Activated CD8-positive, alpha-beta memory T cell treated with anti-CD3 and anti-CD28 coated beads, Interleukin-2, amount 10 ng/mL, durations not matched to agents 7 days and 5 days (primary cell): ENCODE measurements around the gene ALDH2. TPM values are rescaled to one million over a fixed set of nuclear protein-coding genes. Genes with fewer than 3 reads are reported as not detected.
A peak's percentile ranks its signal among the peaks of the same experiment; 100 is the strongest.
"Not testable (repeated sequence)": the region's sequence is repeated elsewhere in the genome, so short reads cannot be mapped to it uniquely, and the experiment has no call there.

ENCODE experiments used
- ATAC-seq: fragments of 150-1000 bp; cut with Tn5 transposase; one replicate; pipeline ENCODE4 v1.10.0; 2021; ENCODE audit warnings: moderate library complexity
- CTCF ChIA-PET: fragments of 350-600 bp; sonication (Branson Sonifier 250); formaldehyde crosslinking; loops from one replicate; lab custom pipeline; 2021; ENCODE audit warnings: antibody characterized with exemption; lab: Charles Lee
- DNase-seq: peaks from one replicate; pipeline ENCODE4 v3.0.0-alpha.2; 2020
- H3K27ac Mint-ChIP-seq: one replicate; pipeline ENCODE4 v1.8.0; 2021; ENCODE audit warnings: mild to moderate bottlenecking, mixed read lengths
- H3K27me3 Mint-ChIP-seq: one replicate; pipeline ENCODE4 v1.8.0; 2021; ENCODE audit warnings: mixed read lengths
- H3K36me3 Mint-ChIP-seq: one replicate; pipeline ENCODE4 v1.8.0; 2021; ENCODE audit warnings: mild to moderate bottlenecking, mixed read lengths
- H3K4me1 Mint-ChIP-seq: one replicate; pipeline ENCODE4 v1.8.0; 2021; ENCODE audit warnings: mixed read lengths
- H3K4me3 Mint-ChIP-seq: one replicate; pipeline ENCODE4 v1.8.0; 2021; ENCODE audit warnings: mild to moderate bottlenecking, moderate library complexity, mixed read lengths
- H3K9me3 Mint-ChIP-seq: one replicate; pipeline ENCODE4 v1.8.0; 2022; ENCODE audit warnings: low read depth, mixed read lengths
- total RNA-seq, 2 experiments: library from RNA; stranded (reverse); gene quantifications; one replicate each; pipeline ENCODE4 v1.2.3, GENCODE V29; 2021

Gene ALDH2
- total RNA-seq, 2 experiments from 2014 or later: 0.68 to 0.73 TPM

DNA sequence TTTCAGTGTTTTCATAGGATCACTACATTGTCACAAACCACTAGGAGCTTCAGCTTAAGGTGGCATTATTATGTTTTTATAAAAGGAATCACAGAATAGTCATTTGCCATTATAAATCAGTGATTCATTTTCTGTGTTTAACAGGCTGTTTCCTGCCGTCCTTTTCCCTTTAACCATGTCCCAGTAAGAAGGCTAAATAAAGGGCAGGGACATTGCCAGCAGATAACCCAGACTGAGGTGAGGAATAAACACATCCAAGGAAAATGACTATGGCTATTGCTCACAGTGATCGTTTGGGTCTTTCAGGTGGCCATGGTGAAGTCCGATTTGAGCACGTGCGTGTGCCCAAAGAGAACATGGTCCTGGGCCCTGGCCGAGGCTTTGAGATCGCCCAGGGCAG, 17.9 kb upstream of the ALDH2 start:
- H3K4me1 Mint-ChIP-seq: no peaks in the 10 kb centered on the region
- H3K9me3 Mint-ChIP-seq: no peaks in the 10 kb centered on the region
- DNase-seq (no peak), ATAC-seq (no peak)
- no peak overlapping the region for H3K27ac Mint-ChIP-seq
- H3K4me3 Mint-ChIP-seq: no peak overlapping the region
- peaks cover 1% of the 10 kb centered on the region for H3K36me3 Mint-ChIP-seq
- CTCF ChIA-PET: no interaction called here
- no peaks in the 10 kb centered on the region for H3K27me3 Mint-ChIP-seq

DNA sequence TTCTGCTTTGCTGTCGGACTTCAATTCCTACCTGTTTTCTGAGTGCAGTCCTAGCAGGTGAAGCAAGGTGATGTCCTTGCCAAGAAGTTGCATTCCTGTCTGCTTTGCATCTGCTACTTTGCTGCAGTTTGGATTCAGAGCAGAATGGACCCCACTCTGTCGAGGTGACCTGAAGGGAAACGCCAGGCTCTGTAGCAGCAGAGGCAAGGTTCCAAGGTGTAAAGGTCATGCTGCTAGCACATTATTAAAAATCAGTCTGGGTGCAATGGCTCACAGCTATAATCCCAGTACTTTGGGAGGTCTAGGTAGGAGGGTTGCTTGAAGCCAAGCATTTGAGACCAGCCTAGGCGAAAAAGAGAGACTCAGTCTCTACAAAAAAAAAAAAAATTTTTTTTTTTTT, 17.3 kb upstream of the ALDH2 start:
- DNase-seq (no peak), ATAC-seq (no peak)
- CTCF ChIA-PET: no interaction called here
- peaks cover 1% of the 10 kb centered on the region for H3K36me3 Mint-ChIP-seq
- H3K27ac Mint-ChIP-seq: no peak overlapping the region
- H3K4me1 Mint-ChIP-seq: no peaks in the 10 kb centered on the region
- no peaks in the 10 kb centered on the region for H3K27me3 Mint-ChIP-seq
- H3K9me3 Mint-ChIP-seq: no peaks in the 10 kb centered on the region
- H3K4me3 Mint-ChIP-seq: no peak overlapping the region

- DNase-seq (no peak), ATAC-seq (no peak)
- no peaks in the 10 kb centered on the region for H3K27me3 Mint-ChIP-seq
- H3K36me3 Mint-ChIP-seq: no peaks in the 10 kb centered on the region
- H3K4me3 Mint-ChIP-seq: no peak overlapping the region
- H3K4me1 Mint-ChIP-seq: peaks cover 16% of the 10 kb centered on the region
- H3K27ac Mint-ChIP-seq: peak overlapping the region; percentile 7
- CTCF ChIA-PET: interaction anchor here (1.1 to 2.7 kb wide), 5 partner anchors 12 to 313 kb away, joined by 3 to 24 read pairs (median 6); no protein-coding TSS in a partner anchor
- H3K9me3 Mint-ChIP-seq: no peaks in the 10 kb centered on the region
Measured at GRCh38 chr12:111753144-111753881, 13.4 kb upstream of the ALDH2 start.

DNA sequence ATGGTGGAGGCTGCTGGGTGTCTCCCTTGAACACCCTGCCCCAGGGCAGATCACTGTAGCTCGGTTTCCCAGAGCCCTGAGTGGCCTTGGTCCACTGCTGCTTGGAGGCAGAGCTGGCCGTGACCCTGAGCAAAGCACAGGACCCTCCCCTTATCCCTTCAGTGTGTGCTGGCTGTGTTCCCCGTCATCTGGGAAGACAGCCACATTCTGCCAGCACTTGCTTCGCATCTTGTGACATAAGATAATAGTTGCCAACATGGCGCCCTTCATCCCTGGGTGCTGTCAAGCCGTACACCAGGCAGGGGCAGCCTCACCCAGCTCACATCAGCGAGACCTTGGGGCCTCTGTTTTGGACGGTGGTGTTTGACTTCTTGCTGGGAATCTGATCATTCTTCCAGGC, 12.1 kb upstream of the ALDH2 start:
- CTCF ChIA-PET: interaction anchor here (0.8 to 2.7 kb wide), 3 partner anchors 13 to 58 kb away, joined by 4 to 24 read pairs (median 6); no protein-coding TSS in a partner anchor
- no peaks in the 10 kb centered on the region for H3K9me3 Mint-ChIP-seq
- H3K4me3 Mint-ChIP-seq: no peak overlapping the region
- H3K36me3 Mint-ChIP-seq: no peaks in the 10 kb centered on the region
- H3K27ac Mint-ChIP-seq: no peak overlapping the region
- ATAC-seq (no peak), DNase-seq (no peak)
- H3K27me3 Mint-ChIP-seq: no peaks in the 10 kb centered on the region
- peaks cover 29% of the 10 kb centered on the region for H3K4me1 Mint-ChIP-seq

DNA sequence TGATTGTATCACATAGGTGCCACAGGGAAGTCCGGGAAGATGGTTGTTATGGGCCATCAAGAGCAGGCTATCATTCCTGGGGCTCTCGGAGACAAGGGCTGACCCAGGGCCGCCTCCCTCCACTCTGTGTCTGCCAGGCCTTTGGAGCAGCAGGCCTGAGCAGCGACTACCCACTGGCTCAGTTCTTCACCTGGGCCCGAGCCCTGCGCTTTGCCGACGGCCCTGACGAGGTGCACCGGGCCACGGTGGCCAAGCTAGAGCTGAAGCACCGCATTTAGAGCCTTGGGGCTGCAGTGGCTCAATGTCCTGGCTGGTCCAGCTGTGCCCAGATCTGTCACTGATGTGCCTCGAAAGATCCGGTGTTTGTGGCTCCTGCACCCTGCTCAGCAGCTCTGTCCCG, 10.5 kb upstream of the ALDH2 start:
- H3K4me3 Mint-ChIP-seq: no peak overlapping the region
- no peak overlapping the region for H3K27ac Mint-ChIP-seq
- ATAC-seq (no peak), DNase-seq (no peak)
- no peaks in the 10 kb centered on the region for H3K36me3 Mint-ChIP-seq
- no peaks in the 10 kb centered on the region for H3K9me3 Mint-ChIP-seq
- peaks cover 2% of the 10 kb centered on the region for H3K27me3 Mint-ChIP-seq
- peaks cover 29% of the 10 kb centered on the region for H3K4me1 Mint-ChIP-seq
- CTCF ChIA-PET: no interaction called here

- Mint-ChIP-seq H3K9me3 (no peaks in the 10 kb centered on the region), H3K4me3 (no peak overlapping the region), H3K4me1 (peaks cover 29% of the 10 kb centered on the region), H3K36me3 (no peaks in the 10 kb centered on the region), H3K27ac (no peak overlapping the region), H3K27me3 (peaks cover 2% of the 10 kb centered on the region)
- no peak for ATAC-seq
- CTCF ChIA-PET: interaction anchor here (1.6 kb wide), 1 partner anchor 56 kb away, joined by 8 read pairs; no protein-coding TSS in a partner anchor
- DNase-seq: no peak
Measured at GRCh38 chr12:111756681-111757080, 10.1 kb upstream of the ALDH2 start.

- ATAC-seq (peak; percentile 75), DNase-seq (peak; percentile 67)
- H3K4me1 Mint-ChIP-seq: peaks cover 32% of the 10 kb centered on the region
- H3K27me3 Mint-ChIP-seq: peaks cover 3% of the 10 kb centered on the region
- no peak overlapping the region for H3K4me3 Mint-ChIP-seq
- H3K27ac Mint-ChIP-seq: peak overlapping the region; percentile 62
- H3K36me3 Mint-ChIP-seq: no peaks in the 10 kb centered on the region
- H3K9me3 Mint-ChIP-seq: no peaks in the 10 kb centered on the region
- CTCF ChIA-PET: interaction anchor here (0.7 to 1.6 kb wide), 2 partner anchors 17 to 55 kb away, joined by 3 to 8 read pairs; no protein-coding TSS in a partner anchor
Measured at GRCh38 chr12:111757361-111758119, 9.2 kb upstream of the ALDH2 start.

GRCh38 chr12:111758120-111758561, 8.6 kb upstream of the ALDH2 start:
- Mint-ChIP-seq H3K4me3 (no peak overlapping the region), H3K9me3 (no peaks in the 10 kb centered on the region), H3K4me1 (peaks cover 33% of the 10 kb centered on the region), H3K36me3 (no peaks in the 10 kb centered on the region), H3K27me3 (peaks cover 7% of the 10 kb centered on the region), H3K27ac (peak overlapping the region; percentile 48)
- ATAC-seq (no peak), DNase-seq (no peak)
- CTCF ChIA-PET: interaction anchor here (1.6 kb wide), 1 partner anchor 55 kb away, joined by 8 read pairs; no protein-coding TSS in a partner anchor

GRCh38 chr12:111759271-111759670, 7.5 kb upstream of the ALDH2 start:
- peaks cover 12% of the 10 kb centered on the region for H3K27me3 Mint-ChIP-seq
- peaks cover 33% of the 10 kb centered on the region for H3K4me1 Mint-ChIP-seq
- H3K9me3 Mint-ChIP-seq: no peaks in the 10 kb centered on the region
- H3K36me3 Mint-ChIP-seq: no peaks in the 10 kb centered on the region
- DNase-seq: no peak
- no peak overlapping the region for H3K4me3 Mint-ChIP-seq
- CTCF ChIA-PET: no interaction called here
- H3K27ac Mint-ChIP-seq: no peak overlapping the region
- ATAC-seq: no peak

DNA sequence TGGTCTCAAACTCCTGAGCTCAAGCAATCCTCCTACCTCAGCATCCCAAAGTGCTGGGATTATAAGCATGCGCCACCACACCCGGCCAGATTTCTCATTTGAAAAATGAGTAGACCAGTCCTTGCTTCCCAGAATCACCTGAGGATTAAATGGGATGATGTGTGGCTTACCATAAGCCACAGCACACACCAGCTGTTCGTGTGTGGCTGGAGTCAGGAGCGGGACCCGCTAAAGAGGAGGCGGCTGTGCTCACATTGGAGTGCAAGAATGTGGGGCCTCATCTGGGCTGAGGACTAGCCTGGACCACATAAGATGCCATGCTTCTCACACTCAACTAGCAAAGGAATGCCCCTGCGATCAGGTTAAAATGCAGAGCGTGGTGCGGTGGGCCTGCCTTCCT, 6.7 kb upstream of the ALDH2 start:
- H3K27ac Mint-ChIP-seq: no peak overlapping the region
- ATAC-seq: no peak
- no peak overlapping the region for H3K4me3 Mint-ChIP-seq
- H3K27me3 Mint-ChIP-seq: peaks cover 16% of the 10 kb centered on the region
- H3K9me3 Mint-ChIP-seq: no peaks in the 10 kb centered on the region
- H3K36me3 Mint-ChIP-seq: no peaks in the 10 kb centered on the region
- no peak for DNase-seq
- H3K4me1 Mint-ChIP-seq: peaks cover 33% of the 10 kb centered on the region
- CTCF ChIA-PET: no interaction called here

DNA sequence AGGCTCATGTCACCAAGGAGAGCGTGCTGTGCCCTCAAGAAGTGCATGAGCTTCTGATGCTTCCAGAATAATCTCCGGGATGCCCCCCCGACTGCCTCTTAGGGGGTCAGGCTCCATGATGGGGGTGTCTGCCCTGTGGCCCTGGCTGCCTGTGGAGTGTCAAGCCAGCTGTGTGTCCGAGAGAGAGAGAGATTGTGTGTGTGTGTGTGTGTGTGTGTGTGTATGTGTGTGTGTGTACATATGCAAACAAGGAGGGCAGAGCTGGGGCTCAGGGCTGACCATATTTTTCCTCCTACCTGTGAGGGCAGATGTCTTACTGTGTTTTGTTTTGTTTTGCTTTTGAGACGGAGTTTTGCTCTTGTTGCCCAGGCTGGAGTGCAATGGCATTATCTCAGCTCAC, 5.6 kb upstream of the ALDH2 start:
- Mint-ChIP-seq H3K9me3 (no peaks in the 10 kb centered on the region), H3K4me1 (peaks cover 33% of the 10 kb centered on the region), H3K36me3 (no peaks in the 10 kb centered on the region), H3K27ac (no peak overlapping the region), H3K27me3 (peaks cover 25% of the 10 kb centered on the region), H3K4me3 (no peak overlapping the region)
- ATAC-seq (no peak), DNase-seq (no peak)
- CTCF ChIA-PET: interaction anchor here (1.1 to 1.6 kb wide), 2 partner anchors 10 to 52 kb away, joined by 3 to 4 read pairs; no protein-coding TSS in a partner anchor

- ATAC-seq (no peak), DNase-seq (no peak)
- no peaks in the 10 kb centered on the region for H3K9me3 Mint-ChIP-seq
- CTCF ChIA-PET: interaction anchor here (1.6 kb wide), 1 partner anchor 10 kb away, joined by 3 read pairs; no protein-coding TSS in a partner anchor
- H3K36me3 Mint-ChIP-seq: peaks cover 3% of the 10 kb centered on the region
- no peak overlapping the region for H3K27ac Mint-ChIP-seq
- H3K4me3 Mint-ChIP-seq: no peak overlapping the region
- H3K4me1 Mint-ChIP-seq: peaks cover 37% of the 10 kb centered on the region
- H3K27me3 Mint-ChIP-seq: peaks cover 29% of the 10 kb centered on the region
Measured at GRCh38 chr12:111761706-111762105, 5.0 kb upstream of the ALDH2 start.

DNA sequence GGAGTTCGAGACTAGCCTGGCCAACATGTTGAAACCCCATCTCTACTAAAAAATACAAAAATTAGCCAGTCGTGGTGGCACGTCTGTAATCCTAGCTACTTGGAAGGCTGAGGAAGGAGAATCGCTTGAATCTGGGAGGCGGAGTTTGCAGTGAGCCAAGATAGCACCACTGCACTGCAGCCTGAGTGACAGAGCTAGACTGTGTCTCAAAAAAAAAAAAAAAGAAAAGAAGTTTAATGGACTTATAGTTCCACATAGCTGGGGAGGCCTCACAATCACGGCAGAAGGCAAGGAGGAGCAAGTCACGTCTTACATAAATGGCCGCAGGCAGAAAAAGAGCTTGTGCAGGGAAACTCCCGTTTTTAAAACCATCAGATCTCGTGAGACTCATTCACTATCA, 3.2 kb upstream of the ALDH2 start:
- H3K4me3 Mint-ChIP-seq, H3K36me3 Mint-ChIP-seq, H3K9me3 Mint-ChIP-seq, H3K27ac Mint-ChIP-seq, DNase-seq, ATAC-seq: not testable (repeated sequence)
- Mint-ChIP-seq H3K4me1 (peaks cover 20% of the 10 kb centered on the region), H3K27me3 (peaks cover 44% of the 10 kb centered on the region)
- CTCF ChIA-PET: interaction anchor here (1.5 kb wide), 1 partner anchor 49 kb away, joined by 6 read pairs; no protein-coding TSS in a partner anchor
